Inflammatory macrophage (primary cell): ENCODE data around the gene RAPGEF5.
A peak's percentile ranks its signal among the peaks of the same experiment; 100 is the strongest.

Experiments
- DNase-seq, 2 donors: peaks; one replicate each; pipeline ENCODE4 v3.0.0-alpha.2; 2020 to 2022

Gene RAPGEF5

DNA sequence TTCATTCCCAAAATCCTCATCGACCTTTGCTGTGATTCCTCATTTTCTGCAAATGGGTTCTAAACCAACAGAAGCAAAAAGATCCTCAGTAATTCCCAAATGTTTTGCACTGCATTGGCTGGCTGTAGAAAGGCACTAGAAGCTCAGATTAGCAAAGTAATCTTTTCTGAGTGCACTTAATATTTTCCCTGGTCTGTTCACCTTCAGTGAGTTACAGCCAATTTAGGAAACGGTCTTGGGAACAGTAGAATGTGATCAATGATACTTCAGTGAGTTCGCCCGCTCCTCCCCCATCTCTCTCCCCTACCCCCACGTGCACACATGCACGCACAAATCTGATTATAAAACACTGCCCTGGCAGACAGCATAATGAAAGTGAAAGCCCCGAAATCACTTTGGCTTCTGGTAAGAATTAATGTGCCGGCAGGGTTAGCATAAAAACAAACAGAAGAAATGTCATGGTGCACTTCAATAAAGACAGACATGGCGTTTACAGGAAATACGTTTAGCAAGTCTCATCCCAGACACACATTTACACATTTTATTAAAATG, 209.9 kb downstream of the RAPGEF5 start:
- DNase-seq, result no peak

DNA sequence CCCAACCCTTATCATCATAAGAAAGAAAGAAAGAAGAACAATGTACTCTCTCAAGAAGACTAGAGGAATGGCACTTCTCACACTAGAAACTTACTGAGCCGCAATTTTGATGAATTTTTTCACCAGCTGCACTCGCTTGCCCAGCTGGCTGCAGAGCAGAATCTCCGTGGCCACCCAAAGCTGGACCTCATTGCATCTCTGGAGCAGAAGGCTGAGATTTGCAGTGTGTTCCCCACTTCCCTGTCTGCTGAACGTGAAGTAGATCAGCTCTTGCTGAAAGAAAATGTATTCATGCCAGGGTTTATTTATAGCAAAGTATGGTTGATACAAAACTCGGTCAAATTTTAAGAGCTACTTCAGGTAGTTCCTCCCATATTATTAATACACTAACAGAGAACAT, 212.0 kb downstream of the RAPGEF5 start:
- no peak for DNase-seq

DNA sequence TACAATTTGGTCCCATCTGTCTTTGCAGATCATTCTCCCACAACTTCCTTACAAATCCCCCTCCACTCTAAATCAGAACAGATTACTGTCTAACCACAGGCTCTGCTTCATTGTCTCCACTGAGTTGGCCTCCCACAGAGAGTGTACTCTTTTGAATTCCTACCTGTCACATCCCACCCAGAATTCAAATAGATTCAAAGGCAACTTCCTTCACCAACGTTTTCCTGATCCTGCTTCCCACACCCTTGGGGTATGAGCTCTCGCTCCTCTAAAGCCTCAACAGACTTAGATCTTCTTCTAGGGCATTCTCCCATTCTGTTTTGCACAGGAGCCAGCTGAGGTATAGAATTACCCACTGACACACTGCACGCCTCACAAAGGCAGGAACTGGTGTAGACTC, 213.5 kb downstream of the RAPGEF5 start:
- no peak for DNase-seq

DNA sequence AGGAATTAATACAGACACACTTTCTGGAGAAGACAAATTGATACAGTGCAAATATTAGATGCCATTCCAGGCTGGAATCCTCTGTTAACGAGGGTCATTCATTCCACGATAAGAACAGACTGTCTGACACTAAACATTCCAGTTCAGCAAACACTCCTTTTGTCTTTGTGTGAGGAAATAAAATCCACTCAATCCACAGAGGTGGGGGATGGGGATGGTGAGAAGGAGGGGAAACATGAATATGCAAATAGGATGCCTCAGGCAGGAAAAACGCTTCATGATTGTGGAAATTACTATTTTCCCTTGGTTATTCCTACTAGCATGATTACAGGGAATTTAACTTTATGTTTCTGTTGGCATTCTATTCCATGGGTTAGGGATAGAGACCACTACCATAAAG, 214.4 kb downstream of the RAPGEF5 start:
- no peak for DNase-seq

DNA sequence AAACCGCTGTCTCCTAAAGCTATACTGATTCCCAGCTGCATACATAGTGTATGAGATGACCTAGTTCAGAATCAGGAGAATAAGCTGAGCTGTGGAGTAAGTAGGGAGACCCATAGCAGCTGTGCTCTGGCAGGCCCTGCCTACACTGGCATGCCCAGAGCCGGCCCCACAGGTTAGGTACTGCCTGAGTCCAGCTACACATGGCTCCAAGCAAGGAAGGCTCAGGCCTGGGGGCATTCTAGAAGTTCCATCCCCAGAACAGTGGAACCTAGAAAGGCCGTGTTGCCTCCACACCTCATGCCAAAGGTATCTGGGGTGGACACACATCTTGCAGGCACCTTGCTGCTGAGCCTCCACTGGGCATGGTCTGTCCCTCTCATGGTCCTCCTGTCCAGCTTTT, 215.6 kb downstream of the RAPGEF5 start:
- DNase-seq, result no peak

DNA sequence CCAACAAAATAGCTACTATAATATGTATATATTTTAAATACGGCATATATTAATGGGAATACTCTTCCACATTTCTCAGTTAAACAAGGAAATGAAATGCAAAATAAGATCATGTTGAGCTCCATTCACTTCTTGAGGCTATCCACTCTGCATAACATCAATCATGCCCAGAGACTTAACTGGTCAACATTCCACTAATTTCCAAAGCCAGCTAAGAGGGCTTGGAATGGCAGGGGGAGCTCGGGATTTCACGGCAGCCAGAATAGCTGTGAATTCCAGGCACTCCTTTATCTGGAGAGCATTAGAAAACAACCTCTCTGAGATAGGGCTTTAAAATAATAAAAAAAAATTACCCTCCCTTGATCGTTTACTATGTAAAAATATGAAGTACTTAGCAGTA, 216.4 kb downstream of the RAPGEF5 start:
- DNase-seq, result no peak

DNA sequence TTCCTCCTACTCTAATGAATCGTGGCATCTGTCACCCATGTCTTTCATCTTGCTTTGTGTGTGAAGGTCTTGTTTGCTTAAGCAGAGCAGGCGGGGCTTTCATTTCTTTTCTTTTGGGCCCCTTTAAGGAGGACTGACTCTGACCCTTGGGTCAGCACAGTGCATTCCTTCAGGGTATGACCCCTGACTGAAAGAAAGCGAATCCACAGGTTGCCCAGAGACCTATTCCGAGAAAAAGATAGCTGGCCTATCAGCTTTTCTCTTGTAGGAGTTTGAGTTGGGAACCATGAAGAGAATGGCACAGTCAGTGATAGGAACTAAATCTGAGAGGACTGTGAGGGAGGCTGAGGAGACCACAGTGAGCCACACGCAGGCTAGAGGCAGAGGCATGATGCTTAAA, 218.1 kb downstream of the RAPGEF5 start:
- DNase-seq, result no peak

DNA sequence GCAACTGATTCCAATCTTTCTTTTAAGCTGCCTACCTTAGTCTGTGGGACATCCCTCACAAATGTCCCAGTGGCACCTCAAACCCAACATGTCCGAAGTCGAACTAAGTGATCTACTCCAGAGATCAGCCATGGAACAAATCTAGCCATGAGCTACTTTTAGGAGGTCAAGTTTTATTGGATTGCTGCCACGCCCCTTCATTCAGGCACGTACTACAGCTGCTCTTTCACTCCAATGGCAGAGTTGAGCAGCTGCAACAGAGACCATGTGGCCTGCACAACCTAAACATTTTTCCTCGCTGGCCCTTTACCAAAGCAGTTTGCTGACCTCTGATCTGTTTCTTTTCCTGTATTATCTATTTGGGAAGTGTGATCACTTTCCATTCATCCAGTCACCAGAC, 218.8 kb downstream of the RAPGEF5 start:
- no peak for DNase-seq

DNA sequence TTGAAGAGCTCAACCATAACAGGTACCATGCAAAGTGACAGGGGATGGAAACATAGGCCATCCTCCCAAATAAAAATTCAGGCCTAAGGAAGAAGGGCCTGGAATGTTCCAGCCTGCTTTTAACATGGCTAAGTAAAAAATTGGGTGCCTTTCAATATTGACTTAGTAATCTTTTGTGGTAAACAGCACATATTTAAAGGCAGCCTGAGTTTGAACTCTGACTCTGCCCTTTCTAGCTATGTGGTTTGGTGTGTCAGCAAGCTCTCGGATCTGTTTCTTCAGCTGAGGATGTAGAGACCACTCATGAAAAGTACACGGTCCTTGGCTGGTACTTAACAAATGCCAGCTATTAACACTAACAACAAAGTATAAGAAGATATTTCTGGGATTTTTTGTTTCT, 219.5 kb downstream of the RAPGEF5 start:
- DNase-seq, result no peak

DNA sequence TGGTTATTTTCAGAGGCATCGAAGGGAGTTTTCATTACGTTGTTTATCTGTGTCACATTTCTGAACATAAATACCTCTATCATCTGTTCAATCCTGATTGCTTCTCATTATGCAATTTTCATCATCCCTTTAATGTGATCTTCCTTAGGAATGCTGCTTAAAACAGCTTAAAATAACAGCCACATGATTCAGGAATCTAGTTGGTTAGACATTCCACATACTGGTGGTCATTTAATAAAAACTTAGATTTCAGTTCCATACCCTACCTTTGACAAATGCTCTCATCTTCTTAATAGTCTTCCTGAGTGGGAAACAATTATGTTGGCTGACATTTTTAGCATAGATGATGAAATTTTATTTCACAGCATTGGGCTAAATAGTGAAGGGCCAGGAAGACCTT, 219.9 kb downstream of the RAPGEF5 start:
- DNase-seq, result no peak

DNA sequence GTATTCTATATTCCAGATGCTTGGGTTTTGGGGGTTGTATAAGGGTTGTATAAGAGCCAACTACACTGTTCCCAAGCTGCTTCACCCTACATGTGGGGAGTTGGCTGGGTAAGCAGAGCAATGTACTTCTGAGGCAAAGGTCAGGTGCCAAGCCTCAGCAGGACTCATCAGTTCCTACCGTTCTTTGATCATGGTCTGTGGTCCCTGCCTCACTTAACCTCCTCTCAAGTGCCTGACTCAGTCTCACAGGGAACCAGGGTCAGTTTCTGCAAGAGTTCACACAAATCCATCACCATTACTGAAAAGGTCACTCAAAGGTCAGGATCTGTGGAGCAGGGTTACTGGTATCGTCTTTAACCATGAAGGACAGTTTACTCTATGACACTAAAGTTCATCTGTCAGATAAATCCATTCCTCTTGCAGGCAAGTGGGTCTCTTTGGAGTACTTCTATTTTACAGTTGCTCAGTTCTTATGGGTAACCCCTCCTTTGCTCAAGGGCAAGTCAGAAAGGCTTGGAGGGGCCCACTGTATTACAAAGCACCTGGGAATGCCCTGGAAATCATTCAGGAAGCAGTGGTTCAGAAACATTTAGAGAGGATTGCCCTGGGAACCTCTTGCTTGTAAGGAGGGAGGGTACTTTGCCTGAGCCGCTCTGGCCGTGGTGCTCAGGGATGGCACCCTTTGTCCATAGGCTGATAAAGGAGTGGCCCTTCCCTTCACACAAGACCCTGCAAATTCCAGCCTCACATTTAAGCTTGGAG, 227.0 kb downstream of the RAPGEF5 start:
- no peak for DNase-seq

DNA sequence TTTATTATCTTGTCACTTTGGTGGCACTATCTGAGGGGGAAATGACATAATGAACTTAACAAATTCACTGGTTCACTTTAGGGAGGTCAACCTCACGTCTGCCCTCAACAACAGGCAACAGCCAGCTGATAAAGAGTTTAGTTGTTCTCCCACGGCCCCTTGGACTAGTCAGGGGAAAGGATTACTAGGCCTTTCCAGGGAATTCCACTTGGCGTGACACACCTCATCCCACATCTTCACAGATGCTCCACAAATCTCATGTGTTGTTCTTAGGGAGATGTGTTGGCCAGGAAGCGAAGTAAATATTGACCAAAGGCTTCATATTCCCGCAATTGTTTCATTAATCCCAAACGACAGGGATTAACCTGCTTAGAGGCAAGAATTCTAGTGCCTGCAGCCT, 227.8 kb downstream of the RAPGEF5 start:
- no peak for DNase-seq

DNA sequence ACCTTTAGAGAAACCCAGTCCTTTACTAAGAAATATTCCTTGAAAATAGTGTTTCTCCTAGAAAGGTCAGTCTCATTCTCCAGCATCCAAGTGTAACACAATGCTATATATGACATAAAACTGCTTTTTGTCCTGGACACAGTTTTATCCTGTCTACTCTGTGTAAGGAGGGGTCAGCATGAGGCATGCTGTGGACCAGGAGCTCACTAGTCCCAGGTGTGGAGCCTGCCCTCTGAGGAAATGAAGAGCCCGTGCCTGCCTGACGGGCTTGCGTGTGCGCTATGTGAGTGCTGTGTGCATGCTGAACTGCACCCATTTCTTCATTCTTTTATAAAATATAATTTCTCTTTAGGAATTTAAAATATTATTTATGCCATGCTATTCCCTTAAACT, 228.4 kb downstream of the RAPGEF5 start:
- DNase-seq, result no peak

DNA sequence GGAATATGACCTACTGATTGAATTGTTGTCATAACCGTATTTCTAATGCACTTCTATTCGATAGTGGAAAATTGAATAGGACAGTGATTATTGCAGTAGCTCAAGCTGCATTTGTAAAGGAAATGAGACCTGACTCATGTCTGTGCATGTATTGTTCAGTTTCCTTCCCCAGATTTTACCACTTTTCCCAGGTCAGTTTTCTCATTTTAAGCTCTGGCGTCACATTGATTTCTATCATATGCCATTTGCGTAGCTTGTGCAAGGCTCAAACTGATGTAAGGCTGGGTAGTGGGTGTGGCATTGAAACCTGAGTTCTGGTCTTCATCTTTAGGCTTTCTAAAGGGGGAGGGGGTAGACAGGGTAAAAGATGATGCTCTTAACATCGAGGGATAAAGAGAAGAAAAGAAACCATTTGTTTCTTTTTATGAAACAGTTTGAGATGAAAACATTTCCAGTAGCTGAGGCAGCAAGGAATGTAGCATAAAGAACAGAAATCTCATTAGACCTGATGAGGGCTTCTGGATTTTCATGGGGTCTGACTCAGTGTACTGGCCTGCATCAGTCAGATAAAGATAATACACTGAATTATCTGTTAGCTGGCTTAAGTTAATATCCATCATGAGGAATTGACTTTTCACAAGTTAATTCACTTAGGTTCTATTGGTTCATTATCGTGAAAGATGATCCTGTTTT, 229.0 kb downstream of the RAPGEF5 start:
- DNase-seq, result no peak

DNA sequence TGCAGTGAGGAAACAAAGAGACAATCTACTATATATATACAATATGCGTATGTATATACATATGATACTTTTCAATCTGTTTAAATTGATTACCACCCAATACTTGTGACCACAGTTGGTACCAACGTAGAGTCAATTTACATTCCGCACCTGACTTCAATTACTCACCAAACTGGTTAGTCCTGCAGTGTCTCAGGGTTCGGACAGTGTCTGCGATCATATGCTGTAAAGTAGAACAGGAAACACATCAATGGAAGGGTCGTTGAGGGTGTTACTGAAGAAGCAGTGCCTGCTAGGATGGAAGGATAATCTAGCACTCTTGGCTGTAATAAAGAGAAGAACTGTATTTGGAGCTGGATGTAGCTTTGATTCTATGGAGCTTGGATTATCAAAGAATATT, 231.5 kb downstream of the RAPGEF5 start:
- DNase-seq, result no peak

DNA sequence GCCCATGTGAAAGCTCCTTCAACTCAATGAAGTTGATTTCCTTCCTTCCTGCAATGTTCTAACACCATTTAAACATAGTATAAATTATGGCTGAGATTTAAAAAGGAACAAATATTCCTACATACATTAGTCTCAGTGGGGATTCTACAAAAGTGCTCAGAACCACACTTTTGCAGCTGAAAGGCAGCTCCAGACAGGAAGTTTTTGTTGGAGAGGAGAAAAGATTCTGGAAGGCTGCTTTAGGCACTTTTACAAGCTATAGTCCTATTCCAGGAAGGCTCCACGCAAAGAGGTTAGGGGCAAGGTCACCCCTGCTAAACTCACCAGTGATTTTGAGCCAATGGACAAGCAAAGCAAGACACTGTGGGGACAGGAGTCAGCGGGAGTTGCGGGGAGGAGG, 232.0 kb downstream of the RAPGEF5 start:
- no peak for DNase-seq

DNA sequence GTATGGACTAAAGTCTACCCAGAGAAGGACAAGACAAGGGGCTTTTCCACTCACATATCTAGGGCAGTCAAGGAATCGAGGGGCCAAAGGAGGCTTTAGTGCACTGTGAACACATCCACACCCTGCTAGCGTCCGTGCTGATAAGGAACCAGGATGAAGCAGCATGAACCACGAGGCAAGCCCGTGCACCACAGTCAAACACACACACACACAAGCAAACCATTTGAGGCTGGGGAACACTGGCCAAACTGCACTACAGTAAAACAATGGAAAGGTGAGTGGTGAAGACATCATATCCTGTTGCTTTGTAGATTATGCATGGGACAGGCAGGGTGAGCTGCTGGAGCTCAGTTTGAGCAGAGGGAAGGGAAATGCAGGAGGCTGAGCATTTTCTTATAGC, 233.8 kb downstream of the RAPGEF5 start:
- no peak for DNase-seq

DNA sequence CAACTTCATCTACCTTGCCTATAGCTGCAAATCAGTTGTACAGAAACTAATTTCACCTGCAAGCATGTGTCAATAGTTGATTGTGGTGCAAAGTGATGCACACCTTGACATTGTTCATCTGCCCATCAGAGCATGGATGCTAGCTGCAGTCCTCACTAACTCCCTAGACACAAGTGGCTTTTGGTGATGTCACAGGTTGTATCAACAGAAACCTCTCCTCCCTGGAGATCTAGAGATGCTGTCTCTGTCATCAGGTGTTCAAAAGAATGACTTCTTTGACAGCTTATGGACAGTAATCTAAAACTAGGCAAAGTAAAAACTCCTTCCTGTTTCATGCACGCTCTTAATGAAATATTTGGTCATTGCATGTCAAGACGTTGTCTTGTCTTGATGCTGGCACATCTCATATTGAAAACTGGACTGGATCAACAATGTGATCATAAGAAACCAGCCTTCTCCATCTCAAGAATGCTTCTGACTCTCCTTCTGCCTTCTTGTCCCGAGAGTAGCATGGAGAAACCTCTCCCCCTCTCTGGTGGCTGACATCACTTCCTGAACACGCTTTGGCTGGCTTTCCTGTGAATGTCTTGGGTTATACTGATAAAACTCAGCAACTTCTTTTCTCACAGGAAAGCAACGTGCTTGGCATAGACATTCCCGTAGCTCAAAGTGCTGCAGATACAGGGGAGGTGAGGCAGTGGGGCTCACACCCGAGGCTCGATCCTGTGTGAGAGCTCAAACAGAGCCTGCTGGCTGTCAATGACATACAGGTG, 235.1 kb downstream of the RAPGEF5 start:
- DNase-seq, result peak in 1 of 2 donors; percentile 10

DNA sequence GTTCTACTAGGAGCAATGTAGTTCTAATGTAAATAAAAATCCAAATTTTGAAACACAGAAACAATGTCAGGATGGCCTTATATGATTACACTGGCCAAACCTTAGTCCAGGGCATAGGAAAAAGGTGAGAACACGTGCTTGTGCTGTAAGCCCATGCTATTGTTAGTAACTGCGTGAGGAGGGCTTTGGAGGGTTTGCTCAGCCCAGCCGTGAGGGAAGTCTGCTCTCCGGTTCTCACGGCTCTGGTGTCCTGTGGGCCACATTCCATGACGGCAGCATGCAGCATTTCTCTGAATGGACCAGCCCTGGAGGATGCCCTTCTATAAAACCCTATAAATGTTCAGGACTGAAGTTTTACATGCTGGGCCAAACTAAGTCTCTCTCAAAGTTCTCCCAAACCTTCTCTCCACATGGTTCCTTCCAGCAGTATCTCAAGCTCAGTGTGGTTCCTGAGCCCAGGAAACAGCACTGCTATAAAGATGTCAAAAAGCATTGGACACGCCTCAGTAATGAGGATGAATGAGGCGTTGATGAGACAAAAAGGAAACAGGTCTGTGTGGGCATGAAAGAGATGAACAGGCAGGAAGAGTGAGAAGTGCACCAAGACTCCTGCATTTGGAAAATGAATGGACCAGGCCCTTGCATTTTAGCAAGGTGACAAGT, 236.4 kb downstream of the RAPGEF5 start:
- no peak for DNase-seq

DNA sequence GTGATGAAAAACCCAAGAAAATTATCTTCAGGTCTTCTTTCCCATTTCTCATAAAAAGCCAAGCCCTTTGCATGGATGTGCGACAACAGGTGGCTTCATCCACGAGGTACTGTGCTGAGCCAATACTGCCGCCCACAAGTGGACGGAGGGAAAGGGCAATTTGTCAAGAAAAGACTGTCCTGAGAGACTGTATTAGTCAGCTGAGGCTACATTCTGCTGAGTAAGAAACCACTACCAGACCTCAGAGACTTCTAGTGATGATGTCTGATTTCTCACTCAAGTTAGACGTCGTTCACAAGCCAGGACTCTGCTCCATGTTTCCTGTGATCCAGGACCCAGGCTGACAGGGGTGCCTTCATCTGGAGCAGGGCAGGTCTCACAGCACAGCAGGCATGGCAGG, 239.7 kb downstream of the RAPGEF5 start:
- no peak for DNase-seq

DNA sequence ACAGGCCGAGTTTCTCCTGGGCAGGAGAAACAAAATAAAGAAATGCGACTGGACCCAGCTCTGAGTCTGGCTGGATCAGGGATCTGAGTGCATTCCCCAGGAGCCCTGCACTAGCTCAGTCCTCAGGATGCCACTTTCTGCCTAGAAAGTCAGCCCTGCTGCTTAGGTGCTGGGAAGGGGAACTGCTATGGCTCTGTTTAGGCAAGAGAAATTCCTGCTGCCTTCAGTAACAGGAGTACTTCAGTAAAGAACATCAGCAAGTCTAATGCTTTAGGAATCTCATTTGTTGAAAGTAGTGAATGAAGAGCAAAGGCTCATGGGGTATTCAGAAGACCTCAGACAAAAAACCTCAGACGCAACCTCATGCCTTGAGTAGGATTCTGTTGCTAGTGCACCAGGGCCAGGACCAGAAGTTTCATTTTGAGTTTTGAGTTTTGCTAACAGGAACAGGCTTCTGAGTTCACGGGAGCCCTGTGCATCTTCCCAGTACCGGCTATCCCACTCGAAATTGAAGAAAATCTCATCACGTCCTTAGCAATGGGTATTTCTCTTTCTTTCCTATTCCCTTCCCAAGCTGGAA, 240.4 kb downstream of the RAPGEF5 start:
- no peak for DNase-seq

DNA sequence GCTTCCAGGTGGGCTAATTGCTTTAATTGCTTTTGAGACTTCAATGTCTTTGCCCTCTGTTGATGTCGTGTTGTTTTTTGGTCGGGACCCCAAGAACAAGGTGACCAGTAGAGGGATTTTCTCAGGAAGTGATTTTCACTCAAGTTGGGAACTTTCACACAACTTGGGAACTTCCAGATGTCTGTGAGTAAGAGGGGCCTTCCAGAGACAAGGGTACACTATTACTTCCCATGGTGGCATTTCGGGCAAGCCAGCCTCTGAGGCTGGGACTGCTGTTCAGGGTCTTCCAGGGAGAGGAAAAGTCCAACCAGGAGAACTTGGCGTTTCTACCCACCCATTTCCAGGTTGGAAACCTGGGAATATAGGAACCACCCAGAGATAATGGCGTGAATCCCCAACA, 241.3 kb downstream of the RAPGEF5 start:
- no peak for DNase-seq
